ENCODE results near the gene HECTD2.
"Not testable (repeated sequence)": the region's sequence is repeated elsewhere in the genome, so short reads cannot be mapped to it uniquely, and the experiment has no call there.

HECTD2 gene, protein sequence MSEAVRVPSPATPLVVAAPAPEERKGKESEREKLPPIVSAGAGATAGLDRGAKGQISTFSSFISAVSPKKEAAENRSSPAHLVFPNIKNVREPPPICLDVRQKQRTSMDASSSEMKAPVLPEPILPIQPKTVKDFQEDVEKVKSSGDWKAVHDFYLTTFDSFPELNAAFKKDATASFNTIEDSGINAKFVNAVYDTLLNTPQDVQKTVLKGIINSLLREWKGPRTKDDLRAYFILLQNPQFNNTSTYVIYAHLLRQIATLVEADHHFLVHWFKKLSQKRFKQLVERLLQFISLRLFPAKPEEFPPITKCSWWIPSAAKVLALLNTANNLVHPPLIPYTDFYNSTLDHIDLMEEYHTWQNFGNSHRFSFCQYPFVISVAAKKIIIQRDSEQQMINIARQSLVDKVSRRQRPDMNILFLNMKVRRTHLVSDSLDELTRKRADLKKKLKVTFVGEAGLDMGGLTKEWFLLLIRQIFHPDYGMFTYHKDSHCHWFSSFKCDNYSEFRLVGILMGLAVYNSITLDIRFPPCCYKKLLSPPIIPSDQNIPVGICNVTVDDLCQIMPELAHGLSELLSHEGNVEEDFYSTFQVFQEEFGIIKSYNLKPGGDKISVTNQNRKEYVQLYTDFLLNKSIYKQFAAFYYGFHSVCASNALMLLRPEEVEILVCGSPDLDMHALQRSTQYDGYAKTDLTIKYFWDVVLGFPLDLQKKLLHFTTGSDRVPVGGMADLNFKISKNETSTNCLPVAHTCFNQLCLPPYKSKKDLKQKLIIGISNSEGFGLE

DNA sequence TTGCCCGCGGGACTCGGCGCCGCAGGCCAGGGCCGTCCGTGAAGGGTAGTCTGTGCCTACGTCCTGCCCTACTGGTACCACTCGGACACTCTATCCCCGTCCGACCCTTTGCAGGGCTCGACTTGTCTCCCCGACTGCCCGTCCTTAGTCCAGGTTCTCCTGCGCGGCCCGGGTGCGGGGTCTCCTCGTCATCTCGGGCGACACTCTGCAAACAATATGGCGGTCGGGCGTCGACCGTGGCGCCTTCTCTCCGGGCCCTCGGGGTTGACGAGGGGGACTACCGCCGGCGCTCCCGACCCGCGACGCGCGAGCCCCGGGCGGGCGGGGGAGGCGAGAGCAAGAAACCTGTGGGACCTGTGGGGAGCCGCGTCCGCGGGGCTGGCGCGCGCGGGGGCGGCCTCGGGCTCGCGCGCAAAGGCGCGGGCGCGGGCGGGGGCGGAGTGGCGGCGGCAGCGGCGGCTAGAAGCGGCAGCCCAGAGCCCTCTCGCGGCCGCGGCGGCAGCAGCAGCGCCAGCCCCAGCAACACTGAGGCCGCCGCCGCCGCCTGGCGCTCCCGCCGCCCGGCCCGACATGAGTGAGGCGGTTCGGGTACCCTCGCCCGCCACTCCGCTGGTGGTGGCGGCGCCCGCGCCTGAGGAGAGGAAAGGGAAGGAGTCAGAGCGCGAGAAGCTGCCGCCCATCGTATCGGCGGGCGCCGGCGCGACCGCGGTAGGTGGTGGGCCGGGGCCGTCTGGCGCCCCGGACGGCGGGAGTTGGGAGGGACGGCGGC, at the start of gene HECTD2:
Gene HECTD2 (plus strand): TSS at position 476 of the 769 bp plus-strand sequence. CDS start 95 bp downstream, at position 571.
- peak; percentile 76 to 78 for DNase-seq

DNA sequence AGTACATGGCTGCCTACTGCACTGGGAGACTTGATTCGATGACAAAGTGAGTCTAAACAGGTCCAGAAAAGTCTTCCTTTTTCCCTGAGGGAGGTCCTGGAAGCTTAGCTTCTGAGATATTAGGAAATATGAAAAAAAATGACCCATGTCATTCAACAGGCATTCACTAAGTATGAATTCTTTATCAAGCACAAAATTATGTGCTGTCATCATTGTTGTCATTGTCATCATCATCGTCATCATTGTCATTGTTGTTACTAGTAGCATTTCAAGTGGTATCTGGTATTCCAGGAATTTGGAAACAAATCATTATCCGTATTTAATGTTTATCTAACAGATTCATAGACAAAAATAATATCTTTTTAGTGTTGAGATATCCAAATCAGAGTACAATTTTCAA, 49.7 kb upstream of the HECTD2 start:
- no peak for DNase-seq

DNA sequence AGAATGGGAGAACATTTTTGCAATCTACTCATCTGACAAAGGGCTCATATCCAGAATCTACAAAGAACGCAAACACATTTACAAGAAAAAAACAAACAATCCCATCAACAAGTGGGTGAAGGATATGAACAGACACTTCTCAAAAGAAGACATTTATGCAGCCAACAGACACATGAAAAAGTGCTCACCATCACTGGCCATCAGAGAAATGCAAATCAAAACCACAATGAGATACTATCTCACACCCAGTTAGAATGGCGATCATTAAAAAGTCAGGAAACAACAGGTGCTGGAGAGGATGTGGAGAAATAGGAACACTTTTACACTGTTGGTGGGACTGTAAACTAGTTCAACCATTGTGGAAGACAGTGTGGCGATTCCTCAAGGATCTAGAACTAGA, 44.6 kb upstream of the HECTD2 start:
- not testable (repeated sequence) for DNase-seq

DNA sequence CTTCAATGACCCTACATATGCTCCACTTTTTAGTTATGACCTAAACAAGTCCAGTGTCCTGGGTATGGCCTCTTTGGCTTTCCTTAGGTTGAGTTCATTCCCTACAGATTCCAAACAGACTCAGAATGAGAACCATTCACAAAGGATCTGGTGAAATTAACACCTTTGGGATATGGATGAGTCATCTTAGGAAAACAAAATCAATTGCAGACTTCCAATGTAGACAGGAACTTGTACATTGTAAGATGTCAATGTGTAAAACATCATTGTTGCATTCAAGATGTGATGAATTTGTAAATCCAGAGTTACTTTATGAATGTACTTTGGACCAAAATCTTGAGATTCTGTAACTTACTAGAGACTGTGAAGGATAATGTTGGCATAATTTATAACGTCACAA, 43.4 kb upstream of the HECTD2 start:
- no peak for DNase-seq

DNA sequence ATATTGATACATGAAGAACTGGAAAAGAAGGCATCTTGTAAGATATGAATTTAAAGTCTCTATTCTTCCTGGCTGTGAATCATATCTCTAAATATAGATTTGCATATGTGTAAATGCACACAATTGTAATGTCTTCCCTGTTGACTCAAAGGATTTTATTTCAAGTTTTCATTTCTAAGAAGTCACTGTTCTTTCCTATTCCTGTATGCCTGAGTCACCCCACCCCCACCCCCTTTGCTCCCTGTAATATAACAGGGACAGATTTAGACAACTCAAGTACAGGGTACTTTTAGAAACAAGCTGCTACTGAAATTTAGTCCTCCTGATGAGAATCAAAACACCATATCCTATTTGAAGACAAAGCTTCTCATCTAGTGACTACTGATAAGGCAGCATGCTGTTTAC, 43.0 kb upstream of the HECTD2 start:
- DNase-seq = no peak

DNA sequence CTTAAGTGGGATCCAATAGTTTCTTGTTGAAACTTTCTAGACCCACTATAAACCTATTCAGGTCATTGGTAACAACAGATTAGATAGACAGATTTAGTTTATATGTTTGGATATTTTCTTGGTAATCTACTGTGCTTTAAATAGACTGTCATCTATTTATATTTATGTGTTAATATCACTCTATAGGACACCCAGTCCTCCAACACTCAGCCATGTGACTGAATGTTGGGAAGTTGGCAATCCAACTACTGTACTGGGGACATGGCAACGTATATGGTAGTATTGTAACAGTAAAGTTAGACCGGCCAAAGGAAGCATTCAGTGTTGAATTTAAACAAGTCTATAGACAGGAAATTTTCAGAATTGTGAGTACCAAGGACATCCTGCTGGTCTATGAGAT, 42.6 kb upstream of the HECTD2 start:
- no peak for DNase-seq

DNA sequence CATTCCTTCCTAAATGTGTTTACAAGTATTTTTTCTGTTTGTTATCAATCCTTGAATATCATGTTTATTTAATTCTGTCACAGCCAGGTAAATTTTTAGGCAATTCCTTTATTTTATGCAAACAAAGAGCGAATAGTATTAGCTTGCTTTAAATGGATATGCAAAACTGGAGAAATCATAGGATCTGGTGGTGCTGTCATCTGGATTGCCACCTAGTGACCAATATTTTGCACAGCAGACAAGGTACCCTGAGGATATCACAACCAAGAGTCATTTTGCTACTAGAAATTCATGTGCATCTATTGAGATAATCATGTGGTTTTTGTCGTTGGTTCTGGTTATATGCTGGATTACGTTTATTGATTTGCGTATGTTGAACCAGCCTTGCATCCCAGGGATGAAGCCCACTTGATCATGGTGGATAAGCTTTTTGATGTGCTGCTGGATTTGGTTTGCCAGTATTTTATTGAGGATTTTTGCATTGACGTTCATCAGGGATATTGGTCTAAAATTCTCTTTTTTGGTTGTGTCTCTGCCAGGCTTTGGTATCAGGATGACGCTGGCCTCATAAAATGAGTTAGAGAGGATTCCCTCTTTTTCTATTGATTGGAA, 40.1 kb upstream of the HECTD2 start:
- DNase-seq = not testable (repeated sequence)

DNA sequence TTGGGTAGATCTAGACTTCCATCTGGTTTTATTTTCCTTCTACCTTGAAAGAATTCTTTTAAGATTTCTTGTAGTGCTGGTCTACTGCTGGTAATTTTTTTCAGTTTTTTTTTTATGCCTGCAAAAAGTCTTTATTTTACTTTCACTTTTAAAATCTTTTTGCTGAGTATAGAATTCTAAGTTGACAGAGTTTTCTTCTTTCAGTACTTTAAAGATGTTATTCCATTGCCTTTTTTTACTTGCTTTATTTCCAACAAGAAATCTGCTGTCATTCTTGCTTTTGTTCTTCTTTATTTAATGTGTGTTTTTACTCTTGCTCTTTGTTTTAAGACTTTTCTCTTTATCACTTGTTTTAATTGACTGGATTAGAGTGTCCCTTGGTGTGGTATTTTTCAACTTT, 36.1 kb upstream of the HECTD2 start:
- DNase-seq = no peak

DNA sequence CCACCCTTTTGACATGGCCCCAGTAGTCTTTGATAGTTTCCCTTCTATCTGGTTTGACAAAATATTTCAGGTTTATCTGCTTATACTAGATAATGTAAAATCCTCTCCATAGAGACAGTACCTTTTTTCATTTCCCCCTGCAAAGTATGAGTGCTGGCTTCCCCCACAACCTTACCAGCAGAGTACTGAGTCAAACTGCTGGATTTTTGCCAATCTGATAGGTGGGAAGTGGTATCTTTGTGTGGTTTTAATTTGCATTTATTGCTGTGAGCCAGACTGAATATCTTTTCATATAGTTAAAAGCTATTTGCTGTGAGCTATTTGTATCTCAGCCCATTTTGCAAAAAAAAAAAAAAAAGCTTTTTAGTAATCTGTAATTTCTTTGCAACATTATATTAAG, 32.1 kb upstream of the HECTD2 start:
- DNase-seq = no peak

DNA sequence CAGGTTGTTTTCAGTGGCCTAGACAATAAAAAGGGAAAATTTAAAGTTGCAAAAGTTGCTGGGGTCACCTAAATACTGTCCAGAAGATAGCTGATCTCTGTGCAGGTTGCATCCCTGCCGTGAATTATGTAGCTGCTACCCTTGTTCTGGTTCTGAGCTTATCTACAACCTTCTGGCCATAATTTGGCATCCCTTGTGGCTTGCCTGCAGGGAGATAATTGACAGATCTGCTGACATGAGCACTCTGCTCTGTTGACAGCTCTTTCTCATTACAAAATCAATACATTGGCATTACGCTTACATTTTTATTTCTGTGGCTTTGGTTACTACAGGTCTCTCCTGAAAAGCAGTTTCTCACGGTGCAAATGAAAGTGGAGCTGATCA, 29.3 kb upstream of the HECTD2 start:
- no peak for DNase-seq

DNA sequence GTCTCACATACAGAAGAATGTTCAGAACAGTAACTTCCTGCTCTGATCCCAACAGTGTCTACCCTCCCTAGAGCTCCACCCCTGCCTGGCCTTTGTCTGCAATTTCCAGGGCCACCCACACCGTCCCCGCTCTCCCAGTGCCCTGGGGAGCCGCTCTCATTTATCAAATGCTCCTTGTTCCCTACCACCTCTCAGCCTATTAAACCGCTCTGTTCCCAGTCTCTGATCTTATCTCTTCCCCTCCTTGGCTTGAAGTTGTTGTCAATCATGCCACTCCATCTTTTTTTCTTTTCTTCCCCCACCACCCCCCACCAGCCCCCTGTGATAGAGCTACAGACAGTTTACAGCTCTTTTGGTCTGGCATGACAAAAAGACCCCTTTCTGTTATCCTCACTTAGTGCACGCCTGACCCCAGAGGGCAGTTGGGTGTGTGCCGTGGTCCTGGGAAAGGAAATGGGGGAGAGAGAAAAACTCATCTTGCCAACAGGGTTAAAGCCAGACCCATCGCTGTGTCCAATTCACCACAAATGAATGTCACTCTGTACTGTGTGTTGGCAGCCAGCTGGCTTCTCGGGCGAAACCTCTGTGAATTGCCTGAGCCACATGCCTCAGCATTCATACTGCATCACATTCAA, 28.8 kb upstream of the HECTD2 start:
- DNase-seq = no peak

DNA sequence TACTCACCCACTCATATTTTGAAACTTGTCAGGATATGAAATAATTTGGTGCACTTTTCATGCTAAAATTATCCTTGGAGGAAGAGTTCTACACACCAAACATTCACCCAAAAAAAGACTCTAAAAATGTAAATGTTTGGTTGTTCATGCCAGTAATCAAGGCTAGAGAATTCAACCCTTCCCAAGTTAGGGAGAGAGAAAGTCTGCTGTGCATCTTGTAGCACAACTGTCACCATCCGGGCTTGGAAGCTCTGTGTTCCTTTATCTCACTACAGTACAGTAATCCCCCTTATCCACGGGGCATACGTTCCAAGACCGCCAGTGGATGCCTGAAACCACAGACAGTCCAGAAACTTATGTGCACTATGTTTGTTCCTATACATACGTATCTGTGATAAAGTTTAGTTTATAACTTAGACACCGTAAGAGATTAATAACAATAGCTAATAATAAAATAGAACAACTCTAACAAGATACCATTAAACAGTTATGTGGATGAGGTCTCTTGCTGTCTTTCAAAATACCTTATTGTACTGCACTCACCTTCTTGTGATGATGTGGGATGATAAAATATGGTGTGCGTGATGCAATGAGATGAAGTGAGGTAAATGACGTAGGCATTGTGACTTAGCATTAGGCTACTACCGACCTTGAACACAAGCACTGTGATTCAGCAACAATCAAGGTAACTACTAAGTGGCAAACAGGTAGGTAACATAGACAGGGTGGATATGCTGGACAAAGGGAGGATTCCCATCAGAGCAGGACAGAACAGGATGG, 24.6 kb upstream of the HECTD2 start:
- no peak for DNase-seq

DNA sequence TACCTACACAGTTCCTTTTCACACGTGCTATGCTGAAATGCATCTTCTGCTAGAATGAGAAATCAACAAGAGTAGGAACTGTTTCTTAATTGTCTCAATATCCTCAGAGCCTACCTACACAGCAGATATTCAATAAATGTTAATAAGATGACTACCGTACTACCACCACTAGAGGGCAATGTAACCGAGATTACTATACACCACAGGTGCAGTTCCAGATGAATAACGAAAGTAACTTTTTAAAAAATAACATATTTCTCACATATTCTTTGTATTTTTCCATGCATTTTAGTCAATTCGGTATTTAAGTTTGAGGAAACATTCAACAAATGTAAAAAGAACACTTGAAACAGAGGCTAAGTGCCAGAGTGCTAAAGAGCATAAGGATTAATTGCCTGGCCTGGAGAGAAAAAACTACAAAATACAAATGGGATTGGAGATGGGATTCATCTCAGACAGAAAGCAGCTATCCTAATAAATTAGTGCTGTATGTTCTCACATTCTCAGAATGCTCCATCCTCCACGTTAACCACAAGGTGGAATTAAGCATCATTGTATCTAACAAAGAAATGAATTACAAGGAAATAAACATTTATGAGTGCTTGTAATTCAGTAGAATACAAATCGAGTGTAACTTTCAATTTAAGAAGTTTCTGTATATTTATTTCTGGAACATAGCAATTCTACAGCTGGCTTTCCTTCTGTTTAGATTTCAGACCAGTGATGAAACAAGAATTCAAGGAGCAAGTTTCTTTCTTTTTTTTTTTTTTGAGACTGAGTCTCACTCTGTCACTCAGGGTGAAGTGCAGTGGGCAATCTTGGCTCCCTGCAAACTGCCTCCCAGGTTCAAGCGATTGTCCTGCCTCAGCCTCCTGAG, 20.3 kb upstream of the HECTD2 start:
- no peak for DNase-seq

DNA sequence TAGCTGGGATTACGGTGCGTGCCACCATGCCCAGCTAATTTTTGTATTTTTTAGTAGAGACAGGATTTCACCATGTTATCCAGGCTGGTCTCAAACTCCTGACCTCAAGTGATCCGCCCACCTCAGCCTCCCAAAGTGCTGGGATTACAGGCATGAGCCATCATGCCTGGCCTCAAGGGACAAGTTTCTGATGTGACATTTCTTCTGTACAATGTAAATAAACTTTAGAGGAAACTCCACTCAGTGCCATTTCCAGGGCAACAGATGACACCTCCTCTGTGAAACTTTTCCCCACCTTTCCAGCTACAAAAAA, 19.7 kb upstream of the HECTD2 start:
- DNase-seq = not testable (repeated sequence)

DNA sequence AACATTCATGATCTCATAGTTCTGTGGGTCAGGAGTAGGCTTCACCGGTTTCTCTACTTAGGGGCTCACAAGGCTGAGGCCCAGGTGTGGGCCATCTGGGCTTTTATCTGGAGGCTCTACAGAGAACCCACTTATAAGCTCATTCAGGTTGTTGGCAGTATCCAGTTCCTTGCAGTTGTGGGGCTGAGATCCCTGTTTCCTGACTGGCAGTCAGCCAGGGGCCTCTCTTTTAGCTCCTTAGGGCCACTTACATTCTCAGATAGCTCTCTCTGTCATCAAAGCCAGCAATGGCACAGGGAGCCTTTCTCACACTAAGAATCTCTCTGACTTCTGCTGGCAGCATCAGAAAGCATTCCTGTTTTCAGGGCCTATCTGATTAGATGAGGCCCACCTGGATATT, 18.2 kb upstream of the HECTD2 start:
- no peak for DNase-seq

DNA sequence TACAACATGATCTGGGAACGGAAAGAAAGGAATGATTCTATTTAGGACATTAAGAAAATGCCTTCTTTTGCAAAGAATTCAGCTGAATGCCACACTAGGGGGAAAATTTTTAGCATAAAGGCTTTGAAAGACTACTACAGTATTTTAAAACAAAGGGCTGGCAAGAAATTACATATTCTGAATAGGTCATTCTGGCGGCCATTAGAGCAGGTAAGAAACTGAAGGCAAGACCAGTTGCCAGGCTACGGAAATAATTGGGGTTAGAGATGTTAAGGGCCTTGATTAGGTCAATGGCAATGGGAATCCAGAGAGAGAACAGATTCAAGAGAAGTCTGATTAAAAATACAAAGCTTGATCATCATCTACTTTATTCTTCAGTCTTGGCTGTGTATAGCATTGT, 3.8 kb upstream of the HECTD2 start:
- DNase-seq = no peak

DNA sequence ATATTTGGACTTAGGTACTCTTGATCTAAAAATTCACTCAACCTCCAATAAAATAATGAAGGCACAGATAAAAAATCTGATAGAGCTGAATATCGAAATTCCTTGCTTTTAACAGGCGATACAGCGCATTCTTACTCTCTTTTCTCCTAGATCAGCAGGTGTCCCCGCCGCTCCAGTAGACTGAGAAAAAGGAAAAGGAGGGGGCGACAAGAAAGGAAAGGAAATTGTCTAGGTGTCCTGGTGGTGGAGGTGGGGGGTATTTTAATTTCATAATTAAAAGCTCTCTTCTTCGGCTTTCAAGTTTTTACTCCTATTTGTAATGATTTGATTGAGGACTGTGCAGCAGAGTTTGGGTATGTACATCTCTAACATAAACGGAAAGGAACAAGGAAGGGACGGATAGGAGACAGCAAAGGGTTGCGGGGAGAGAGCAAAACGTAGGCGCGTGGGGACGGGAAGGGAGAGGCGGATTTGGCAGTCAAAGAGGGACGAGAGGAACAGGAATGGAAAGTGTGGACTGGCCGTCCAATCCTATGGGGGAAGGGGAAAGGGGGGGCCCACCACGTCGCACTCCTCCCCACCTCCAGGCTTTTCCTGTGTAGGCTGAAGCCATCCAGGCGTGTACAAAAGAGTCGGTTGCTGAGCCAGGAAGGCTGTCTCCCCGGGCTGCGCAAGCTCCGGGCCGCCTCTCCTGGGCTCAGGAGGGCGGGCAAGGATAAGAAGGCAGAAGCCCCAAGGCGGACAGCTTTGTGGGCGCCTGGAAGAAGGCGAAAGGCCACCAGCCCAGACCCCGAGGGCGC, 875 bp upstream of the HECTD2 start:
- DNase-seq = peak; percentile 39 to 54

DNA sequence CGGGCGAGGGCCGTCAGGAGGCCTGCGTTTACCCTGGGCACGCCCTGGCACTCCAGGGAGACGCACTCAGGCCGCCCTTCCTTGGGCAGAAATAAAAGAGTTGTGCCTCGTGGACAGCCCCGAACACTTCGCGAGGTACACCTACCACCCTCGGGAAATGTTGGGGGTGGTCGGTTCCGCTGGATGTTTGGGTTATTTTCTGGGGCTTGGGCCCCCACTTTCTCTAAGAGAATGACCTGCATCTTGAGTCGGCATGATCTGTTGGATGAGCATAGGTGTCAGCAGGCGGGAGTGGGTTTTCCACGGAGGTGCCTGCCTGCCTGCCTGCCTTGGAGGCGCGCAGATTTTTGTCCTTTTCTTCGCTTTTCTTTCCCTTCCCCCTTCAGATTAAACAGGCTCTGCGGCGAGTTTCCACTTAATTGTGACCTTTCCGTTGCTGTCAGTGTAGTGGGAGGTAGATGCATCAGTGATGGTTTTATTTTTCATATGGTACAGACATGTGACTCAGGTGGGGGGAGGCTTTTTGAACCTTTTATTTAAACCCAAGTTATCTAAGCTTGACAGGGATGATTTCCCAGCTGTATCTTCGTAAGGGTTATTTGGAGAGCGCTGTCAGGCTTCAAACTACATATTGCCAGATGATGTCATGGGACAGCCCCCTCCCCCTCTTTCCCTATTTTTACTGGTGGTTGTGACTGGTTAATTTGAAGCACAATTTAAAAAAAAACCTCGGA, 661 bp downstream of the HECTD2 start:
- DNase-seq = peak; percentile 37 to 47

DNA sequence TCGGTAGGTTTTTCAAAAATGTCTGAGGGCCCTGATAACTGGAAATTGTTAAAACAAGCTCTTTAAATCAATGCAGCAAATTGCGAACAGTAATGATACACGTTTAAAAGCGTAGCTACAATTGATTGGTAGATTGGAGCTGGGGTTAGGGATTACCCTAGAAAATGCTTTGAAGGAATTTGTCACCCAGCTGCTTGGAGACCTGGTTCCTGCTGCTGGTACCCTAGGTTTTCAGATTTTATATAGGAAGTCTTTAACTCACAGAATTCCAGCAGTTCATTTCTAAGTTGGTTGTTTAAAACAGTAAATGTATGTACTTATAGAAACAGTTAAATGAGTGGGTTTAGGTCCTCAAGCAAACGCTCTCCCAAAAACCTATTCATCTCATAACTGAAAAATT, 1.5 kb downstream of the HECTD2 start:
- DNase-seq = no peak

Measured in activated CD4-positive, alpha-beta T cell treated with anti-CD3 and anti-CD28 coated beads, Interleukin-2, amount 50 U/mL, for 48 hours (primary cell).